HepG2 (cell line): Measurements from ENCODE around the gene ZCCHC3. TPM values are rescaled to one million over a fixed set of nuclear protein-coding genes. Genes with fewer than 3 reads are reported as not detected.

Experiments used
- AHR ChIP-seq: IDR thresholded peaks from 2 replicates; pipeline ENCODE4 v1.6.1; 2018; ENCODE audit warnings: missing genetic modification reagents, missing compliant biosample characterization
- GATAD2A ChIP-seq: IDR thresholded peaks from 2 replicates; pipeline ENCODE4 v1.6.1; 2016
- HES4 ChIP-seq: sonication (generic); formaldehyde crosslinking; IDR thresholded peaks from 2 replicates; pipeline ENCODE4 v1.9.0; 2021; ENCODE audit warnings: mild to moderate bottlenecking, missing genetic modification reagents, borderline replicate concordance
- HIVEP1 ChIP-seq: sonication (generic); formaldehyde crosslinking; IDR thresholded peaks from 2 replicates; pipeline ENCODE4 v1.4.0; 2020; ENCODE audit warnings: mild to moderate bottlenecking, missing genetic modification reagents
- NFKBIZ ChIP-seq: IDR thresholded peaks from 2 replicates; pipeline ENCODE4 v1.6.1; 2018; ENCODE audit warnings: missing genetic modification reagents, missing compliant biosample characterization
- PAF1 ChIP-seq: IDR thresholded peaks from 2 replicates; pipeline ENCODE4 v1.6.1; 2016; ENCODE audit warnings: missing genetic modification reagents, missing compliant biosample characterization
- PCBP1 ChIP-seq: fragments of 200-400 bp; formaldehyde crosslinking; IDR thresholded peaks from 2 replicates; pipeline ENCODE4 v1.6.1; 2017; ENCODE audit warnings: mild to moderate bottlenecking, low read depth, low read length, borderline replicate concordance
- PHF5A ChIP-seq: IDR thresholded peaks from one replicate; pipeline ENCODE4 v1.6.1; 2018; ENCODE audit warnings: low read depth, missing genetic modification reagents; ENCODE audit not compliant: unreplicated experiment
- SP2 ChIP-seq: sonication (generic); formaldehyde crosslinking; IDR thresholded peaks from 2 replicates; pipeline ENCODE4 v1.5.1; 2020; ENCODE audit warnings: mild to moderate bottlenecking, missing genetic modification reagents
- SP5 ChIP-seq: IDR thresholded peaks from 2 replicates; pipeline ENCODE4 v1.6.1; 2016; ENCODE audit warnings: low read depth, borderline replicate concordance
- SRF ChIP-seq: IDR thresholded peaks from 2 replicates; pipeline ENCODE4 v1.6.1; 2011; ENCODE audit warnings: mild to moderate bottlenecking, low read depth, low read length, moderate library complexity
- SYNCRIP ChIP-seq: fragments of 200-400 bp; formaldehyde crosslinking; IDR thresholded peaks from 2 replicates; pipeline ENCODE4 v1.6.1; 2018; ENCODE audit warnings: mild to moderate bottlenecking, low read depth, low read length; ENCODE audit not compliant: insufficient read depth
- ZFYVE20 ChIP-seq: sonication (generic); formaldehyde crosslinking; IDR thresholded peaks from 2 replicates; pipeline ENCODE4 v1.8.0; 2023; ENCODE audit warnings: low read depth, mild to moderate bottlenecking, moderate library complexity, missing genetic modification reagents, borderline replicate concordance
- ZNF3 ChIP-seq: IDR thresholded peaks from 2 replicates; pipeline ENCODE4 v1.7.0; 2017; ENCODE audit warnings: inconsistent platforms
- ZNF720 ChIP-seq: sonication (generic); formaldehyde crosslinking; IDR thresholded peaks from 2 replicates; pipeline ENCODE4 v1.4.0; 2020; ENCODE audit warnings: missing genetic modification reagents
- ZNF850 ChIP-seq: sonication (generic); formaldehyde crosslinking; conservative IDR thresholded peaks from 2 replicates; pipeline ENCODE4 v1.9.0; 2021; ENCODE audit warnings: mild to moderate bottlenecking, missing genetic modification reagents
- ZSCAN22 ChIP-seq: sonication (generic); formaldehyde crosslinking; IDR thresholded peaks from 2 replicates; pipeline ENCODE4 v1.4.0; 2020; ENCODE audit warnings: mild to moderate bottlenecking, missing genetic modification reagents
- polyA plus RNA-seq, 8 experiments: library from polyadenylated mRNA; depleted of rRNA in 3 of 8; stranded (reverse) in 7 of 8; unstranded in 1 of 8; fragments of >200 nt; fragmentation: Illumina TruSeq in 4 of 8; extraction: Trizol in 4 of 8; gene quantifications; 2 replicates each; pipeline versions ENCODE4 v1.2.1 to v1.2.3, GENCODE V29; 2011 to 2016; ENCODE audit warnings: low read depth in 4 of 8, missing spikeins in 1 of 8, mixed read lengths in 1 of 8; ENCODE audit not compliant: insufficient read depth in 1 of 8
- total RNA-seq, 5 experiments: library from RNA; depleted of rRNA; stranded (reverse); fragments of >200 nt; fragmentation: Illumina TruSeq; extraction: Trizol; gene quantifications; 2 replicates each; pipeline ENCODE4 v1.2.3, GENCODE V29; 2016; ENCODE audit warnings: low read depth in 1 of 5
- TF ChIP-seq, protein P1 (sequence below): sonication (generic); formaldehyde crosslinking; IDR thresholded peaks from 2 replicates; pipeline ENCODE4 v1.4.0; 2020; ENCODE audit warnings: missing genetic modification reagents
- TF ChIP-seq, protein P2 (sequence below): sonication (generic); formaldehyde crosslinking; IDR thresholded peaks from 2 replicates; pipeline ENCODE4; 2020; ENCODE audit warnings: missing genetic modification reagents, mild to moderate bottlenecking, borderline replicate concordance
- TF ChIP-seq, protein P3 (sequence below): sonication (generic); formaldehyde crosslinking; IDR thresholded peaks from 2 replicates; pipeline ENCODE4 v1.4.0; 2020; ENCODE audit warnings: mild to moderate bottlenecking, missing genetic modification reagents

The ZCCHC3 gene
- total and polyA plus RNA-seq, 2 of the 13 experiments (the other 11 are each of a cell fraction or from before 2014, with no cell fraction given), result 46.6 to 63.0 TPM

DNA sequence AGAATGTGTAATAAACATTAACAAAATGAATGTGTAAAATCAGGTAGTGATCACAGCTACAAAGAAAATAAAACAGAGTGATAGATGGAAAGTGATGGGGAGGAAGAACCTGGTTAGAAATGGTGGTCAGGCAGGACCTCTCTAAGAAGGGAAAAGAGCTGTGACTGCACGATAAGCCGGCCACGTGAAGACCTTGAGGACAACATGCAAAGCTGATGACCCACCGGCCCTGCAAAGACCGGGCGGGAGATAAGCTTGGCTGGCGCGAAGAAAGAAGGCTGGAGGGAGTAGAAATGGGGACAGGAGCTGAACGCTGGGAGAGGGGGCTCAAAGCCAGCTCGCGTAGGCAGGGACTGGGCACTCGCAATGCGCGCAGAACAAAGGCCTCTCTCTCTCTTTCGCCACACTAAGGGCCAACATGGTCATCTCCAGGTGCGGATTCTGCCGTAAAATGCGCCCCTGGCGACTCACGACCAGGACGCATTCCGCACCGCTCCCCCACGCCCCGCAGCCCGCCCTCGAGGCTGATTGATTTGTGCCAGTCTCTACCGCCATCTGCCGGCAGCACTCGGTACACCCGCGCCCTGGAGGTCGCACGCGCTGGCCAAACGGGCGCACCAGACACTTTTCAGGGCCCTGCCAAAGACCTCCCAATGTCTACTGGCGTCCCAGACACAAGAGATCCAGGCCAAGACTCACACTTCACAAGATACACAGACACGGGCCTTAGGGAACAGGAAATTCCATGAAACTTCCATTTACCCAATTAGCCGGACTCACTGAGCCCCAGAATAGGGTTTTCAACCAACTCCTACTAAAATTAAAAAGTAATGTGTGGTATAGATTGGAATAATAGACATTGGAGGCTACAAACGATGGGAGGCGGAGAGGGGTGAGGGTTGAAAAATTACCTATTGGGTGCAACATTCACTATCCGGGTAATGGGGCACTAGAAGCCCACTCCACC, 30.5 kb upstream of the ZCCHC3 start (continued):
- TF ChIP-seq, protein P1, sequence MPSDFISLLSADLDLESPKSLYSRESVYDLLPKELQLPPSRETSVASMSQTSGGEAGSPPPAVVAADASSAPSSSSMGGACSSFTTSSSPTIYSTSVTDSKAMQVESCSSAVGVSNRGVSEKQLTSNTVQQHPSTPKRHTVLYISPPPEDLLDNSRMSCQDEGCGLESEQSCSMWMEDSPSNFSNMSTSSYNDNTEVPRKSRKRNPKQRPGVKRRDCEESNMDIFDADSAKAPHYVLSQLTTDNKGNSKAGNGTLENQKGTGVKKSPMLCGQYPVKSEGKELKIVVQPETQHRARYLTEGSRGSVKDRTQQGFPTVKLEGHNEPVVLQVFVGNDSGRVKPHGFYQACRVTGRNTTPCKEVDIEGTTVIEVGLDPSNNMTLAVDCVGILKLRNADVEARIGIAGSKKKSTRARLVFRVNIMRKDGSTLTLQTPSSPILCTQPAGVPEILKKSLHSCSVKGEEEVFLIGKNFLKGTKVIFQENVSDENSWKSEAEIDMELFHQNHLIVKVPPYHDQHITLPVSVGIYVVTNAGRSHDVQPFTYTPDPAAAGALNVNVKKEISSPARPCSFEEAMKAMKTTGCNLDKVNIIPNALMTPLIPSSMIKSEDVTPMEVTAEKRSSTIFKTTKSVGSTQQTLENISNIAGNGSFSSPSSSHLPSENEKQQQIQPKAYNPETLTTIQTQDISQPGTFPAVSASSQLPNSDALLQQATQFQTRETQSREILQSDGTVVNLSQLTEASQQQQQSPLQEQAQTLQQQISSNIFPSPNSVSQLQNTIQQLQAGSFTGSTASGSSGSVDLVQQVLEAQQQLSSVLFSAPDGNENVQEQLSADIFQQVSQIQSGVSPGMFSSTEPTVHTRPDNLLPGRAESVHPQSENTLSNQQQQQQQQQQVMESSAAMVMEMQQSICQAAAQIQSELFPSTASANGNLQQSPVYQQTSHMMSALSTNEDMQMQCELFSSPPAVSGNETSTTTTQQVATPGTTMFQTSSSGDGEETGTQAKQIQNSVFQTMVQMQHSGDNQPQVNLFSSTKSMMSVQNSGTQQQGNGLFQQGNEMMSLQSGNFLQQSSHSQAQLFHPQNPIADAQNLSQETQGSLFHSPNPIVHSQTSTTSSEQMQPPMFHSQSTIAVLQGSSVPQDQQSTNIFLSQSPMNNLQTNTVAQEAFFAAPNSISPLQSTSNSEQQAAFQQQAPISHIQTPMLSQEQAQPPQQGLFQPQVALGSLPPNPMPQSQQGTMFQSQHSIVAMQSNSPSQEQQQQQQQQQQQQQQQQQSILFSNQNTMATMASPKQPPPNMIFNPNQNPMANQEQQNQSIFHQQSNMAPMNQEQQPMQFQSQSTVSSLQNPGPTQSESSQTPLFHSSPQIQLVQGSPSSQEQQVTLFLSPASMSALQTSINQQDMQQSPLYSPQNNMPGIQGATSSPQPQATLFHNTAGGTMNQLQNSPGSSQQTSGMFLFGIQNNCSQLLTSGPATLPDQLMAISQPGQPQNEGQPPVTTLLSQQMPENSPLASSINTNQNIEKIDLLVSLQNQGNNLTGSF (CRISPR knock-in tag), result peak; percentile 78
- TF ChIP-seq, protein P2, sequence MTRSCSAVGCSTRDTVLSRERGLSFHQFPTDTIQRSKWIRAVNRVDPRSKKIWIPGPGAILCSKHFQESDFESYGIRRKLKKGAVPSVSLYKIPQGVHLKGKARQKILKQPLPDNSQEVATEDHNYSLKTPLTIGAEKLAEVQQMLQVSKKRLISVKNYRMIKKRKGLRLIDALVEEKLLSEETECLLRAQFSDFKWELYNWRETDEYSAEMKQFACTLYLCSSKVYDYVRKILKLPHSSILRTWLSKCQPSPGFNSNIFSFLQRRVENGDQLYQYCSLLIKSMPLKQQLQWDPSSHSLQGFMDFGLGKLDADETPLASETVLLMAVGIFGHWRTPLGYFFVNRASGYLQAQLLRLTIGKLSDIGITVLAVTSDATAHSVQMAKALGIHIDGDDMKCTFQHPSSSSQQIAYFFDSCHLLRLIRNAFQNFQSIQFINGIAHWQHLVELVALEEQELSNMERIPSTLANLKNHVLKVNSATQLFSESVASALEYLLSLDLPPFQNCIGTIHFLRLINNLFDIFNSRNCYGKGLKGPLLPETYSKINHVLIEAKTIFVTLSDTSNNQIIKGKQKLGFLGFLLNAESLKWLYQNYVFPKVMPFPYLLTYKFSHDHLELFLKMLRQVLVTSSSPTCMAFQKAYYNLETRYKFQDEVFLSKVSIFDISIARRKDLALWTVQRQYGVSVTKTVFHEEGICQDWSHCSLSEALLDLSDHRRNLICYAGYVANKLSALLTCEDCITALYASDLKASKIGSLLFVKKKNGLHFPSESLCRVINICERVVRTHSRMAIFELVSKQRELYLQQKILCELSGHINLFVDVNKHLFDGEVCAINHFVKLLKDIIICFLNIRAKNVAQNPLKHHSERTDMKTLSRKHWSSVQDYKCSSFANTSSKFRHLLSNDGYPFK (CRISPR knock-in tag), result peak; percentile 94
- TF ChIP-seq ZSCAN22 (CRISPR knock-in tag) (peak; percentile 80), PAF1 (CRISPR knock-in tag) (no peak), HES4 (peak; percentile 96), SP2 (peak; percentile 37; the same call in 1 of the 2 replicates), ZNF3 (CRISPR knock-in tag) (peak; percentile 61; the same call in 1 of the 2 replicates), ZNF720 (CRISPR knock-in tag) (peak; percentile 92; the same call in 1 of the 2 replicates), SYNCRIP (no peak), ZNF850 (CRISPR knock-in tag) (no peak), PHF5A (no peak), SP5 (CRISPR knock-in tag) (peak; percentile 58), GATAD2A (peak; percentile 80), NFKBIZ (peak; percentile 63; the same call in 1 of the 2 replicates), SRF (no peak), AHR (CRISPR knock-in tag) (peak; percentile 91), ZFYVE20 (0 out of 2 replicates have a peak, but pooled peaks have one; percentile 72), PCBP1 (peak; percentile 86; the same call in 1 of the 2 replicates), HIVEP1 (peak; percentile 76)
- TF ChIP-seq, protein P3, sequence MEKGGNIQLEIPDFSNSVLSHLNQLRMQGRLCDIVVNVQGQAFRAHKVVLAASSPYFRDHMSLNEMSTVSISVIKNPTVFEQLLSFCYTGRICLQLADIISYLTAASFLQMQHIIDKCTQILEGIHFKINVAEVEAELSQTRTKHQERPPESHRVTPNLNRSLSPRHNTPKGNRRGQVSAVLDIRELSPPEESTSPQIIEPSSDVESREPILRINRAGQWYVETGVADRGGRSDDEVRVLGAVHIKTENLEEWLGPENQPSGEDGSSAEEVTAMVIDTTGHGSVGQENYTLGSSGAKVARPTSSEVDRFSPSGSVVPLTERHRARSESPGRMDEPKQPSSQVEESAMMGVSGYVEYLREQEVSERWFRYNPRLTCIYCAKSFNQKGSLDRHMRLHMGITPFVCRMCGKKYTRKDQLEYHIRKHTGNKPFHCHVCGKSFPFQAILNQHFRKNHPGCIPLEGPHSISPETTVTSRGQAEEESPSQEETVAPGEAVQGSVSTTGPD, result peak; percentile 82; the same call in 1 of the 2 replicates
